Coronary artery (tissue), 2 donors: ENCODE results near the gene FAH.
"Not testable (repeated sequence)": the region's sequence is repeated elsewhere in the genome, so short reads cannot be mapped to it uniquely, and the experiment has no call there.

Source experiments
- DNase-seq: peaks from one replicate; pipeline ENCODE4 v3.0.0-alpha.2; 2017; ENCODE audit warnings: low spot score
- H3K27ac ChIP-seq, 2 donors: fragments of 200-600 bp; sonication (generic); one replicate each; pipeline ENCODE4 v1.5.1; 2016 to 2019
- H3K4me3 ChIP-seq: fragments of 200-600 bp; sonication (generic); 2 replicates; pipeline ENCODE4 v1.5.1; 2016; ENCODE audit warnings: mild to moderate bottlenecking, moderate library complexity
- CTCF ChIP-seq: fragments of 200-600 bp; sonication (generic); IDR thresholded peaks from one replicate; pipeline ENCODE4 v1.5.1; 2019; ENCODE audit warnings: antibody characterized with exemption

FAH gene

DNA sequence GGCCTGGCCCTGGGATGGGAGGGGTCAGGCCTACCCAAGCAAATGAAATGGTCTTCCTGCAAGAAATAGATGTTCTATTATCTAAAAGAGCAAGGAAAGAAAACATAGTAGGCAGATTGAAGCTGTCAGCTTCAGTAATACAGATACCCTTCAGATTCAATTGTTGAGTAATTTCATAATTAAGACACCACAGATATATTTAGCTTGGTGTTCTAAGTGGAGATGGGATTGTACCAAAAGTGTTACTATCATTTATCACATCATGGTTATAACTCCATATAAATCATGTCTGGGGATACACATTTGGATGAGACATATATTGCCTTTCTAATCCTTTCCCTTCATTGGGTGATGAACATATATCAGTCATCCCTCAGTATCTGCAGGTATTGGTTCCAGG, 41.9 kb upstream of the FAH start:
- no peak overlapping the region for H3K4me3 ChIP-seq
- no peak for TF ChIP-seq CTCF
- DNase-seq, result no peak
- H3K27ac ChIP-seq, result no peak overlapping the region

DNA sequence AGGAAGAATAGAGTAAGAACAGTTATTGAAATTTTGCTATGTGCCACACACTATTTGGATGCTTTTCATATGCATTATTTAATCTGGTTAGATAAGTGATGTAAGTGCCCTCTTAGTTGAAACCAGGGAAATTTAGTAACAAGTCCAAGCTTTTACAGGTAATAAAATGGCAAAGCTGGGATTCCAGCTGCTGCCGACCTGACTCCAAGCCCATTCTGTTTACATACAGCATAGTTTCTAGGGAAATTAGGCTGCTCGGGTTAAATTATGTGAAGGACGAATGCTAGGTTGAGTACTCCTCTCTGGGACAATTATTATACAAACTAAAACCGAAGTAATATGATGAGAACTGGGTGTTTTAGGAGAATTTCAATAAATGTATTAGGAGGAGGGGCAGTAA, 38.7 kb upstream of the FAH start:
- Histone ChIP-seq H3K27ac (no peak overlapping the region), H3K4me3 (no peak overlapping the region)
- no peak for TF ChIP-seq CTCF
- DNase-seq, result no peak

GRCh38 chr15:80115021-80115420, 37.8 kb upstream of the FAH start:
- TF ChIP-seq CTCF, result no peak
- no peak for DNase-seq
- Histone ChIP-seq H3K4me3 (no peak overlapping the region), H3K27ac (no peak overlapping the region)

GRCh38 chr15:80118956-80119355, 33.8 kb upstream of the FAH start:
- Histone ChIP-seq H3K27ac (no peak overlapping the region), H3K4me3 (no peak overlapping the region)
- no peak for DNase-seq
- TF ChIP-seq CTCF, result no peak

- no peak for TF ChIP-seq CTCF
- Histone ChIP-seq H3K27ac (no peak overlapping the region), H3K4me3 (no peak overlapping the region)
- no peak for DNase-seq
These were observed 32.2 kb upstream of the FAH start for GRCh38 chr15:80120636-80121035.

- H3K4me3 ChIP-seq, result no peak overlapping the region
- DNase-seq, result no peak
- H3K27ac ChIP-seq, result no peak overlapping the region
- no peak for TF ChIP-seq CTCF
These were observed 31.3 kb upstream of the FAH start for GRCh38 chr15:80121546-80121945.

DNA sequence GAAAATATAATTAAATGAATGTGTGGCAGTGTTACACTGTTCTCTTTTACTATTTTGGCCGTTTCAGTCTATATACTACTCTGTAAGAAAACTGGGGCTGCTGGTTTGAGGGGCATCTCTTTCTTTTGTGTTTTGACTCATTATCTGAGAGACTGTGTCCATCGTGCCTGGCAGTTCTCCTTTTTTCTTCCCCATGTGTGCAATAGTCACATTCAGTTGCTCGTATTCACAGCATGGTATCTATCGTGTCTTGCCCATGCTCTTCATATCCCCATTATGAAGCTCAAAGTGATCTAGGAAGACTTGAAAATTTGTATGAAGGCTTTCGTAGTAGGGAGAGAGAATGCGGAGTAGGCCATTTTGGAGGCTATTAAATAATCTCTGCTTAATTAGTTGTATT, 29.8 kb upstream of the FAH start:
- Histone ChIP-seq H3K27ac (no peak overlapping the region), H3K4me3 (no peak overlapping the region)
- no peak for TF ChIP-seq CTCF
- DNase-seq, result no peak

DNA sequence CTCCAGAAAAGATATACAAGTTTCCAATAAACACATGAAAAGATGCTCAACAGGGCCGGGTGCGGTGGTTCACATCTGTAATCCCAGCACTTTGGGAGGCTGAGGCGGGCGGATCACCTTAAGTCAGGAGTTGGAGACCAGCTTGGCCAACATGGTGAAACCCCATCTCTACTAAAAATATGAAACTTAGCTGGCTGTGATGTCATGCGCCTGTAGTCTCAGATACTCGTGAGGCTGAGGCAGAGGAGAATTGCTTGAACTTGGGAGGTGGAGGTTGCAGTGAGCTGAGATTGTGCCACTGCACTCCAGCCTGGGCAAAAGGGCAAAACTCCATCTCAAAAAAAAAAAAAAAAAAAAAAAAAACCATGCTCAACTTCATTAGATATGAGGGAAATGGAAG, 25.5 kb upstream of the FAH start:
- not testable (repeated sequence) for H3K27ac ChIP-seq, DNase-seq, H3K4me3 ChIP-seq
